GM21576 (cell line): Measurements from ENCODE around the gene FOXJ3.

Experiments used
- ATAC-seq: cut with Tn5 transposase; IDR thresholded peaks from one replicate; pipeline ENCODE4 v1.9.1; 2021; ENCODE audit warnings: mild to moderate bottlenecking, moderate library complexity; ENCODE audit not compliant: unreplicated experiment

FOXJ3 gene

GRCh38 chr1:42148166-42148565 lies 186.9 kb downstream of the FOXJ3 start:
- no peak for ATAC-seq

DNA sequence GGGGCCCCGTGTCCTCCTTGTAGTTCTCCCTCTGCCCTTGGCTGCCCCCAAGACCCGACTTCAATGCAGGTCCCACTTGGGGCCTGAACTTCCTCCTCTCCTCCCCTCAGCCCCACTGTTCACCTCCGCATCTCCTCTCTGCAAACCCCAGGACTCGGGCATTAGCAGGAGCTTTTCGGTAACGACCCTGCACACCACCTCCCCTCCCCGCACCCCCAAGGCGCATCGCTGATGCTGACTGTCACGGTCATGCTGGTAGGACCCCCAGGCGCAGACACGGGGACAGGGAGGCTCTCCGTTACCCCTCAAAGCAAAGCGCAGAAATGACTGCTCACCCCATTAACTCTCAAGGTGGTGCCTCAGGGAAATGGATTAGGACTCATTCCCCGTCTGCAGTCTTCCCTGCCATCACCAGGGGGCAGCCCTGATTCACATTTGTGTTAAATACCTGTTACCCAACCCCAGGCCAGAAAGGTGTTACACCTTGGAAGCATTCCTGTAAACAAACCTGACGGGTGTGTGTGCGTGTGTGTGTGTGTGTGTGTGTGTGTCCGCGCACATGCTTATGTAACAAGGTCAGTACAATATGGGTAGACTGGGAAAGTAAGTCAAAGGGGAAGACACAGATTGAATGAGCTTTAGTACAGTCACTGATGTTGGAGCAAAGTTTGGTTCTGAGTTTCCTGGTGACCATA lies 188.3 kb downstream of the FOXJ3 start:
- no peak for ATAC-seq

DNA sequence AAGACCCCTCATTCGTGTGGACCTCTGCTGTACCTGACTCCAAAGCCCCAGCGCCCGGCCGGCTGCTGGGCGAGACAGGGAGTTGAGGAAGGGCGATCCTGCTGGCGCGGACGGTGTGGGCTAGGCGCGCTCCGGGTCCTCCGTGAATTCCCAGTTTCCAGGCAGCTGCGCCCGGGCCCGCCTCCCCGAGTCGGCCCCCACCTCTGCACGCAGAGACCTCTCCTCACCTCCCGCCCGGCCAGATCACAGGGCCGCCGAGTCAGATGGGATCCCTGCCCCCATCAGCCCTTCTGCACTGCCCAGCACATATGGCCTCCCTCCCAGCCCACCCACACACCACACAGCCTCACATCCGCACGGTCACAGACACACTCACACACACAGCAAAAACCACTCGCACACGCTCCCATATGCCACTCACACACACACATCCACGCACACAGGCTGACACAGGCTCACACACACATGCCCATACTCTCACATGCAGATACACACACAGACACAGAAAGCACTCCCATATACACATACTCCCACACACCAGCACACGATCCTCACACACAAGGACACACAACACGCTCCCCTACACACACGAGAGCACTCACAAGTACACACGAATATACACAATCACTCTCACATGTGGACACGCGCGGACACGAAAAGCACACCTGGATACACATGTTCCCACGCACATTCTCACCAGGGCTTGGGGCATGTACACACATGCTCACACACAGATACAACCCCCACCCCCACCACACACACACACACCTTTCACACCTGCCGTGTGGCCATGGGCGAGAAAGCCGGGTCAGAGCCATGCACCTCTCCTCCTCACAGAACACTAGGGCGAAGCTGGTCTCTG lies 189.0 kb downstream of the FOXJ3 start:
- no peak for ATAC-seq

- no peak for ATAC-seq
Measured at GRCh38 chr1:42145389-42145716, 189.7 kb downstream of the FOXJ3 start.

- ATAC-seq = no peak
Measured at GRCh38 chr1:42144711-42145388, 190.2 kb downstream of the FOXJ3 start.

DNA sequence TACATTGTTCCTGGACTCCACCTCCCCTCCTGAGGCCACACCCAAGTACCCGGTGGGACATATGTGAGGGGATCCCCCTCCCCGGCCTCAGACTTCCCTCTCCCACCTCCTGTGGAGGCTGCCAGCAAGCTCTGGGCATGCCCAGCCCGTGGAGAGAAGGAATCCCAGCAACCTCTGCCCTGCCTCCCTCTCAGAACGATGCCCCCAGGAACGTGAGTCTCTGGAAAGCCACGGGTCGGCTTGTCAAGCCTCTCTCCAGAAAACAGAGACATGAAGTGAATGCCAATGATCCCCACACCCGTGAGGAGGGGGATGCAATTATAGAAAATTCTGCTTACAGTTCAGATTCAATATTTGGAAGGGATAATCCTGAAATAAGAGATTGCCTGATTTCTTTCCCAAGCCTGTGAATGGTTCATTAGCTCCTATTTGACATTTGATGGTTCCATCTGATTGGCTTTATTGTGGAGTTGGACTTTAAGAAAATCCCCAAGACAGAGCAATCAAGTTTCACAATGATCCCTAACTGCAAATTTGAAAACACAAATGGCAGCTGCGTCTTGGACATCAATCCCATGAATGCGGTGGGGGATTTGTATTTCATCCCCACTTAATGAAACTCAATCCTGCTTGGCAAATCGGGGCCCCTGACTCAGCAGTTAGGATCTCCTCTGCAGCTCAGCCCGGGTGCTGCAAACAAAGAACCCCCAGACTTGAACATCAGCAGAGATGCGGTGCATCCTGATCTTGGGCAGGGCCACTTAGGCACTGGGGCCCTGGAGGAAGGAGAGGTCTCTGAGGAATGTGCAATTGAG lies 190.9 kb downstream of the FOXJ3 start:
- ATAC-seq = no peak

- no peak for ATAC-seq
Measured at GRCh38 chr1:42142894-42143675, 191.9 kb downstream of the FOXJ3 start.

DNA sequence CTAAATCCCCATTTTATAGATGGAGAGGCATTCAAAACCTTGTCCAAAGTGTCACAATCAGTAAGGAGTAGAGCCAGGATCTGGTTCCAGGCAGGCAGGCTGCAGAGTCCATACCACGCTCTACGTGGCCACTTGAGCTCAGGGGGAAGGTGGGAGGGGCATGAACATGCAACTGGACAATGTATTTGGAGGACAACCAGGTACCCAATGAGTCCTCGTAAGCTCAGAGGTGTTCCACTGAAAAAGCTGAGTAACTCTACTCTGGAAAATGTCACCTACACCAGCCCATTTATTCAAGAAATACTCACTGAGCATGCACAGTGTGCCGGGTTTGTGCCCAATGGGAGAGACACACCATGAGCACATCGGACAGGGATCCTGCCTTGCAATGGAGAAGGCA lies 193.1 kb downstream of the FOXJ3 start:
- no peak for ATAC-seq

DNA sequence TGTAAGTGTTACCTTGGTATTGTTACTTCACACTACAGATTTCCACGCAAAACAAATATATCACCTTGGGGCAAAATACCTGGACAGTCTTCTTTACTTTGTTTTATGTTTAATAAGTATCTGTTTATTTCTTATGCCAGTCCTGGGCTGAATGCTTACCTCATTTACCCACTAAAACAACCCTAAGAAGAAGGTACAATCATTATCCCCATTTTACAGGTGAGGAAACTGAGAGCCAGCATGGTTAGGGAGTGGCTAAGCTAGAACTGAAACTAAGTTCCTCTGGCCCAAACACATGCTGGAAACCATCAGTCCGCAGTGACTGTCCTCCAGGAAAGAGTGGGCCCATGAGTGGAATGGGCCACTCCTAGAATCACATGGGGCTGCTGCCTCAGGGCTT lies 194.8 kb downstream of the FOXJ3 start:
- no peak for ATAC-seq

GRCh38 chr1:42139444-42139843 lies 195.6 kb downstream of the FOXJ3 start:
- ATAC-seq = no peak

GRCh38 chr1:42138586-42138985 lies 196.4 kb downstream of the FOXJ3 start:
- no peak for ATAC-seq

DNA sequence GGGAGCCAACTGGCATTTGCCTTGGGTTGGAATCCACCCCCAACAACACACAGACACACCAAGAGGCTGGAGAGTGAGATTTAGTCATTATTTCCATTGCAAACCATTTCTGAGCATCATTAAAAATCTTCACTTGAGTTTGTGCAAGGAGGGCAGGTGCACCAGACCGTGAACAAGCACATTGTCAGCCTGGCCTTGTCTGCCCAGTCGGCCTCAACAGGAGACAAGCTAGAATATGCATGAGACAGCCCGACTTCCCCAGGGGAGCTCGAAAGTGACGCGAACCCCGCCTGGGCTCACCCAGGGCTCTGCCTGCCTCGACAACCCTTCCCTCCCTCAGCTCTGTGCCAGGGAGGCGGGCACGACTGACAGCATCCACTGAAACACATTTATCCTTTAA lies 197.3 kb downstream of the FOXJ3 start:
- ATAC-seq = no peak

GRCh38 chr1:42136466-42136865 lies 198.6 kb downstream of the FOXJ3 start:
- no peak for ATAC-seq

- no peak for ATAC-seq
Measured at GRCh38 chr1:42135426-42135825, 199.6 kb downstream of the FOXJ3 start.

GRCh38 chr1:42133809-42134526 lies 201.1 kb downstream of the FOXJ3 start:
- no peak for ATAC-seq

DNA sequence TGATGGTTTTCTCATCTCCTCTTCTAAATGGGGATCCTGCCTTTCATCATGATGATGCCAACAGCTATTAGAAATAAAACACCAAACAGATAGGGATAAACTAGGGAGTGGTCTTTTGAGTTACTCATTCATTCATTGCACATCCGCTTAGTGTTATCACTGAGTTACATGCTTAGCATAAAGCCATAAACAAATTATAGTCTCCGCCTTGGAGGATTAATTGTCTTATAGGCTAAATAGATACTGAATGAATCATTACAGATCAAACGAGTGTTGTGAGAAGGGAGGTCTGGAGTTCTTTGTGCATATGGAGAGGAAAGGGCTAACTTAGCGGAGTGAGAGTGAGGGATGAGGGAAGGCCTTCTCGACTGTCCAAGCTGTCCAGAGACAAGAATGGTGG lies 201.6 kb downstream of the FOXJ3 start:
- ATAC-seq = no peak

DNA sequence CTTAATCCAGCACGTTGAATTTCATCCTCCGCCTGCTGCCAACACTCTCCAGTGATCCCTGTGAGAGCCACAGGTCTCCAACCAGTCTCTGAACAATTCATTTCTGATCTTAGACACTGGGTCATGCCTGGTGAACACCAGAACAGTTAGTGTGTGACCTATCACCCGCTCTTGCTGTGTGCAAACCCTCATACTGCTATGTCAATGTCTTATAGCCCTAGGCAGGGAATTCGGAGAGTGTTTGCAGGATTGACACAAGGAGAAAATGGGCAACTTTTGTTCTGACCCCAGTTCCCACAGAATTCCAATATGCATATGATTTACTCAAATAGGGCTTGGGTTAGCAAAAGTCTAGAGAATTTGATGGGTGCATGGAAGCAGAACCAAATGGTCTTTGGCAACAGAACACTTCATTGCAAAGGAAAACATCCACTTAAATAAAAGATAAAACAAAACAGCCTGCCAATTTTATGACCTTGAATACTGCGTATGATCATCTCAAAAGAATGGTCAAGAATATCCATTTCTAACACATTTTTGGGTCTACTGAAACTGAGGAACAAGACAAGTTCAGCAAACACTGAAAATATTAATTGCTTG lies 204.9 kb downstream of the FOXJ3 start:
- ATAC-seq = no peak

DNA sequence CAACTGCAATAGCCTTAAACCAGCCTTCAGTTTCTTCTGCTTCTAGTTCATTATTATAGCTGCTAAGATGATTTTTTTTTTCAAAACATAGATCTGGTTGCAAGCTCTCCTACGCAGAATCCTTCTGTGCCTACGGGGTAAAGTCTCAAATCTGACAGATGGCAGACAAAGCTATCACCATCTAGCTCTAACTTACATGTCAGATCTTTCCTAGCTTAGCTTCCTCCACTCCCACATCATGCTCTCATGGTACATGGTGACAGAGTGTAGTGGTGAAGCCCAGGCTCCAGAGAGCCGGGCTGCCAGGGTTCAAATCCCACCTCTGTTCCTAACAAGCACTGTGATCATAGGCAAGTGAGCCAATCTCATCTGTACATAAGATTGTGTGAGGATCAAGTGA lies 206.1 kb downstream of the FOXJ3 start:
- ATAC-seq = no peak

DNA sequence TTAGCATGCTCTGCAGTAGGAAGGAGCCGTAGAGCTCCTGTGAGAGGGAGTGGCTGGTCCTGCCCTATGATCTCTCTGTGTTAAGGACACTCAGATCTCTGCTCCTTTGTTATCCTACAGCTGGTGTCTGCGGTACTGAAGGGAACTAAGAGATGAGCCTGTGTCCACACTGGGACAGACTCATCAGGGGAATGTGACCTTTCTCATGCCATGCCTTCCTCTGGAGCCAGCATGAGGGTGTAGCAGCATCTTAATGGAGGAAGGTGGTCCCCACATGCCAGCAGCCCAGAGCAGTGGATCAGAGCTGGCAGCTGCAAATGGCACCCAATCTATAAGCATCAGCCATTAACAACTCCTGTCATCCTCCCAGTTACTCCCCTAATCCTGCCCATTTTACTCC lies 206.5 kb downstream of the FOXJ3 start:
- ATAC-seq = no peak
